ENCODE results near the gene CEP170.
A peak's percentile ranks its signal among the peaks of the same experiment; 100 is the strongest.
"Not testable (repeated sequence)": the region's sequence is repeated elsewhere in the genome, so short reads cannot be mapped to it uniquely, and the experiment has no call there.

Gene CEP170

GRCh38 chr1:243122876-243123409, 132.1 kb downstream of the CEP170 start:
- H3K9ac ChIP-seq (ENCODE audit: low read depth, low read length); H3K4me1 ChIP-seq (ENCODE audit: insufficient read depth, low read length); H3K36me3 ChIP-seq (ENCODE audit: insufficient read depth, low read length); H3K9me3 ChIP-seq (ENCODE audit: control insufficient read depth, insufficient read depth, low read length): not testable (repeated sequence)

GRCh38 chr1:243121939-243122338, 133.1 kb downstream of the CEP170 start:
- not testable (repeated sequence) for H3K9me3 ChIP-seq (ENCODE audit: control insufficient read depth, insufficient read depth, low read length); H3K36me3 ChIP-seq (ENCODE audit: insufficient read depth, low read length); H3K4me1 ChIP-seq (ENCODE audit: insufficient read depth, low read length); H3K9ac ChIP-seq (ENCODE audit: low read depth, low read length)

DNA sequence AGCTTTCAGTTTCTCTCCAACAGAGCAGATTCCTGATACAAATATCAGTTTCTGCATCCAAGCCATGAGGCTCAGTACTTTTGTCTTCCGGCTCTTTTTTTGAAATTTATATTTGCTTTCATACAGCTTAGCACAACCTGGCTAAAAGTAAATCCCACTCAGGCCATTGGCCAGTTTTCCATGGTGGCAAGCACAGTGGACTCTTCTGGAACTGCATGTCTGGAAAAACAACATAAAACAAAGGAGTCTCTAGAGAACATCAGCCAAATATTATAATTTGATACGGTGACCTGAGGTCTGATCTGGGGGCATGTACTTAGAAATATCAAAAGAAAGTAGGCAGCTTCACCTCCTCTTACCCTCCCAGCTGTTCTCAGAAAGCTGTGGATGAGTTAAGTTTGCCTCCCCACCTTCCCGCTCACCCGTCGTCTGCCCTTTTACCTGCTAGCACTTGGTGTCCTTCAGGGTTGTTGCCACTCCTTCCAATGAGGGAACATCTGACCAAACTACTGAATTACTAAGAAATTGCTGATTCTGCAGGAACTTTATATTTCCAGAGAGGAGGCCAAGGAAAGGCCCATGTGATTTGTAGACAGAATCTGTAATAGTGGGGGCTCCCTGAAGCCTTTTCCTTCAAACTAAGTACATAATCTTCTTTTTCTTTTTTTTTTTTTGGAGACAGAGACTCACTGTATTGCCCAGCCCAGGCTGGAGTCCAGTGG, 136.3 kb downstream of the CEP170 start:
- H3K9ac ChIP-seq (ENCODE audit: low read depth, low read length); H3K9me3 ChIP-seq (ENCODE audit: control insufficient read depth, insufficient read depth, low read length): not testable (repeated sequence)

DNA sequence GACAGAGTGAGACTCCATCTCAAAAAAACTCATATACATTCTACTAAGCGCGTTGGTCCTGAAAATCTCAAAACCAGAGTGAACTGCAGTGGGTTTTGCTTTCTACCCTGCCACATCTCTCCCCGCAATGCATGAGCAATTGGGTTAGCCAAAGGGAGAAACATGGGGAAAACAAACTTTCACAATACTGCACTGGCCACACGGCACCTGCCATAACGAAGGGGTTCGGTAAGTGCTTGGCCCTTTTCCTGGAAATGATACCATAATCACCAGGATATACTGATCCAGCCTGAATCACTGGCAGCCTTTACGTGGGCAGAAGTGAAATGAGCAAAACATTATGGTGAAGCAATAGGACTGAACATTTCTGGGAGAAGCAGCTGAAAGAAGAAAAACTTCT, 138.9 kb downstream of the CEP170 start:
- H3K9ac ChIP-seq (ENCODE audit: low read depth, low read length); H3K9me3 ChIP-seq (ENCODE audit: control insufficient read depth, insufficient read depth, low read length); H3K4me1 ChIP-seq (ENCODE audit: insufficient read depth, low read length); H3K36me3 ChIP-seq (ENCODE audit: insufficient read depth, low read length): not testable (repeated sequence)

More for the DNA sequence above, 136.3 kb downstream of the CEP170 start:
- H3K36me3 ChIP-seq (ENCODE audit: insufficient read depth, low read length); H3K4me1 ChIP-seq (ENCODE audit: insufficient read depth, low read length): not testable (repeated sequence)

DNA sequence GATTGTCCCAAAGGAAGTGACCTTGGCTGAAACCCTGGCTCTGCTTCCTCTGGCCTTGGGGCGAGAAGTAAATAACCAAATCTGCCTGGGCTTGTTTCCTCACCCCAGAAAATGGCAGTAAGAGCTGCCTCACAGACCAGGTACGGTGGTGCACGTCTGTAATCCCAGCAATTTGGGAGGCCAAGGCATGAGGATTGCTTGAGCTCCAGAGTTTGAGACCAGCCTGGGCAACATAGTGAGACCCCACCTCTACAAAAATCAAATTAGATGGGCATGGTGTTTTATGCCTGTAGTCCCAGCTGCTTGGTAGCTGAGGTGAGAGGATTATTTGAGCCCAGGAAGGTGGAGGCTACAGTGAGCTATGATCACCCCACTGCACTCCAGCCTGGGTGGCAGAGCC, 140.3 kb downstream of the CEP170 start:
- H3K36me3 ChIP-seq (ENCODE audit: insufficient read depth, low read length); H3K9me3 ChIP-seq (ENCODE audit: control insufficient read depth, insufficient read depth, low read length); H3K4me1 ChIP-seq (ENCODE audit: insufficient read depth, low read length); H3K9ac ChIP-seq (ENCODE audit: low read depth, low read length): not testable (repeated sequence)

- not testable (repeated sequence) for H3K4me1 ChIP-seq (ENCODE audit: insufficient read depth, low read length); H3K36me3 ChIP-seq (ENCODE audit: insufficient read depth, low read length); H3K9me3 ChIP-seq (ENCODE audit: control insufficient read depth, insufficient read depth, low read length)
- H3K9ac ChIP-seq (ENCODE audit: low read depth, low read length): peak overlapping the region; percentile 5; the same call in 1 of the 2 replicates
These were observed 140.9 kb downstream of the CEP170 start for GRCh38 chr1:243114059-243114713.

- not testable (repeated sequence) for H3K9ac ChIP-seq (ENCODE audit: low read depth, low read length); H3K36me3 ChIP-seq (ENCODE audit: insufficient read depth, low read length); H3K9me3 ChIP-seq (ENCODE audit: control insufficient read depth, insufficient read depth, low read length); H3K4me1 ChIP-seq (ENCODE audit: insufficient read depth, low read length)
These were observed 147.9 kb downstream of the CEP170 start for GRCh38 chr1:243107171-243107570.

DNA sequence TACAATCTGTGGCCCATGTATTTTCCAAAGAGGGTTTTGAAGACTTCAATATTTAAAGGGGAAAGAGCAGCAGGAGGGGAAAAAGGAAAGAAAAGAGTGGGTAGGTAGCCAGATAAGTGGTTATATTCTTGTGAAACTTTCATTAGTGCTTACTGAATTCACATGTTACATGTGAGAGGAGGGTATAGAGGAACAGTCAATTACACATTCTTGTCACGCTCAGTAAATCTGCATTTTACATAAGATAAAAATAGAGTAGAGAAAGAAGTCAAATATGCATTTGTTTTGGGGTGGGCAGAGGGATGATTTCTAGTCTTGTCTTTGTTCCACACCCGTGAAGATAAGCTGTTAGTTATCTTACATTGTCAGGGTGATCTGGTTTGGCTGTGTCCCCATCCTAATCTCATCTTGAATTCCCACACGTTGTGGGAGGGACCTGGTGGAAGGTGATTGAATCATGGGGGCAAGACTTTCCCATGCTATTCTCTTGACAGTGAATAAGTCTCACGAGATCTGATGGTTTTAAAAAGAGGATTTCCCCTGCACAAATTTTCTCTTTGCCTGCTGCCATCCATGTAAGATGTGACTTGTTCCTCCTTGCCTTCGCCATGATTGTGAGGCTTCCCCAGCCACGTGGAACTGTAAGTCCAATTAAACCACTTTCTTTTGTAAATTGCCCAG, 149.3 kb downstream of the CEP170 start:
- not testable (repeated sequence) for H3K9ac ChIP-seq (ENCODE audit: low read depth, low read length); H3K36me3 ChIP-seq (ENCODE audit: insufficient read depth, low read length); H3K4me1 ChIP-seq (ENCODE audit: insufficient read depth, low read length); H3K9me3 ChIP-seq (ENCODE audit: control insufficient read depth, insufficient read depth, low read length)

- not testable (repeated sequence) for H3K36me3 ChIP-seq (ENCODE audit: insufficient read depth, low read length); H3K9me3 ChIP-seq (ENCODE audit: control insufficient read depth, insufficient read depth, low read length); H3K9ac ChIP-seq (ENCODE audit: low read depth, low read length); H3K4me1 ChIP-seq (ENCODE audit: insufficient read depth, low read length)
These were observed 150.0 kb downstream of the CEP170 start for GRCh38 chr1:243105104-243105503.

GRCh38 chr1:243104452-243104851, 150.6 kb downstream of the CEP170 start:
- not testable (repeated sequence) for H3K36me3 ChIP-seq (ENCODE audit: insufficient read depth, low read length); H3K9ac ChIP-seq (ENCODE audit: low read depth, low read length); H3K4me1 ChIP-seq (ENCODE audit: insufficient read depth, low read length); H3K9me3 ChIP-seq (ENCODE audit: control insufficient read depth, insufficient read depth, low read length)

DNA sequence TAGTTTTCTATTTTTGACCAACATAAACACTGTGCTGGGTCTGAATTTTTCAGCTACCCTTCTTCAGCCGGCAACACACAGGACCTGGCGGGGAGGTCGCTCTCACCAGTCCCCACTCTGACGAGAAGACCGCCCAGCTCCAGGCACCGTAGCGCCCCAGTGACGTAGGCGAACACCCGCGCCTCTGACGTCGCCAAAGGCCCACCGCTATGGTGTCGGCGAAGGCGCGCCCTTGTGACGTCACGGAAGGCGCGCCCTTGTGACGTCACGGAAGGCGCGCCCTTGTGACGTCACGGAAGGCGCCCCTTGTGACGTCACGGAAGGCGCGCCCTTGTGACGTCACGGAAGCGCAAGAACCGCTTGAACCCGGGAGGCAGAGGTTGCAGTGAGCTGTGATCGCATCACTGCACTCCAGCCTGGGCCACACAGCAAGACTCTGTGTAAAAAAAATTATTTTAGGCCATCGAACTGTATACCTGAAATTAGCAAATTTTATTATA, 153.5 kb downstream of the CEP170 start:
- not testable (repeated sequence) for H3K9ac ChIP-seq (ENCODE audit: low read depth, low read length); H3K9me3 ChIP-seq (ENCODE audit: control insufficient read depth, insufficient read depth, low read length); H3K36me3 ChIP-seq (ENCODE audit: insufficient read depth, low read length); H3K4me1 ChIP-seq (ENCODE audit: insufficient read depth, low read length)

- H3K9me3 ChIP-seq (ENCODE audit: control insufficient read depth, insufficient read depth, low read length); H3K4me1 ChIP-seq (ENCODE audit: insufficient read depth, low read length); H3K36me3 ChIP-seq (ENCODE audit: insufficient read depth, low read length); H3K9ac ChIP-seq (ENCODE audit: low read depth, low read length): not testable (repeated sequence)
These were observed 167.7 kb downstream of the CEP170 start for GRCh38 chr1:243087368-243087767.

Data from ES-I3 (cell line).